HL-60 (cell line): Measurements from ENCODE around the gene LHX4.

Experiments
- DNase-seq, 2 experiments: peaks; one replicate each; pipeline ENCODE4 v3.0.0-alpha.2; 2010 to 2020; ENCODE audit warnings: low read depth in 1 of 2, low spot score in 1 of 2
- H3K27ac ChIP-seq: fragments of 250-450 bp; sonication (Bioruptor Pico); replicated peaks from 2 replicates; pipeline ENCODE4 v1.5.1; 2020; ENCODE audit warnings: mild to moderate bottlenecking, moderate library complexity
- H3K27me3 ChIP-seq: fragments of 250-450 bp; sonication (Bioruptor Pico); 2 replicates; pipeline ENCODE4 v1.5.1; 2021; ENCODE audit warnings: mild to moderate bottlenecking, moderate library complexity; ENCODE audit not compliant: insufficient read depth, poor library complexity, severe bottlenecking
- H3K4me3 ChIP-seq: replicated peaks from 2 replicates; pipeline ENCODE4 v1.5.1; 2011; ENCODE audit warnings: mild to moderate bottlenecking, control low read depth, low read length; ENCODE audit not compliant: insufficient read depth
- GABPA ChIP-seq: IDR thresholded peaks from 2 replicates; pipeline ENCODE4 v1.6.1; 2012; ENCODE audit warnings: low read depth
- POLR2AphosphoS5 ChIP-seq: IDR thresholded peaks from 2 replicates; pipeline ENCODE4 v1.6.1; 2012; ENCODE audit warnings: low read depth
- SPI1 ChIP-seq: IDR thresholded peaks from 2 replicates; pipeline ENCODE4 v1.6.1; 2012; ENCODE audit warnings: low read depth, mild to moderate bottlenecking, borderline replicate concordance
- TF ChIP-seq, protein P1 (sequence below): IDR thresholded peaks from 2 replicates; pipeline ENCODE4 v1.6.1; 2012; ENCODE audit warnings: low read depth; ENCODE audit not compliant: insufficient replicate concordance
- TF ChIP-seq, protein P2 (sequence below): IDR thresholded peaks from one replicate; pipeline ENCODE4 v1.5.1; 2011; ENCODE audit warnings: low read length, control low read depth, inconsistent platforms; ENCODE audit not compliant: insufficient read depth

LHX4 gene

GRCh38 chr1:180227861-180228647 lies 2.0 kb upstream of the LHX4 start:
- H3K4me3 ChIP-seq, result no peak overlapping the region
- no peak for DNase-seq
- TF ChIP-seq POLR2AphosphoS5 (no peak), GABPA (no peak), SPI1 (no peak)
- TF ChIP-seq, protein P1, sequence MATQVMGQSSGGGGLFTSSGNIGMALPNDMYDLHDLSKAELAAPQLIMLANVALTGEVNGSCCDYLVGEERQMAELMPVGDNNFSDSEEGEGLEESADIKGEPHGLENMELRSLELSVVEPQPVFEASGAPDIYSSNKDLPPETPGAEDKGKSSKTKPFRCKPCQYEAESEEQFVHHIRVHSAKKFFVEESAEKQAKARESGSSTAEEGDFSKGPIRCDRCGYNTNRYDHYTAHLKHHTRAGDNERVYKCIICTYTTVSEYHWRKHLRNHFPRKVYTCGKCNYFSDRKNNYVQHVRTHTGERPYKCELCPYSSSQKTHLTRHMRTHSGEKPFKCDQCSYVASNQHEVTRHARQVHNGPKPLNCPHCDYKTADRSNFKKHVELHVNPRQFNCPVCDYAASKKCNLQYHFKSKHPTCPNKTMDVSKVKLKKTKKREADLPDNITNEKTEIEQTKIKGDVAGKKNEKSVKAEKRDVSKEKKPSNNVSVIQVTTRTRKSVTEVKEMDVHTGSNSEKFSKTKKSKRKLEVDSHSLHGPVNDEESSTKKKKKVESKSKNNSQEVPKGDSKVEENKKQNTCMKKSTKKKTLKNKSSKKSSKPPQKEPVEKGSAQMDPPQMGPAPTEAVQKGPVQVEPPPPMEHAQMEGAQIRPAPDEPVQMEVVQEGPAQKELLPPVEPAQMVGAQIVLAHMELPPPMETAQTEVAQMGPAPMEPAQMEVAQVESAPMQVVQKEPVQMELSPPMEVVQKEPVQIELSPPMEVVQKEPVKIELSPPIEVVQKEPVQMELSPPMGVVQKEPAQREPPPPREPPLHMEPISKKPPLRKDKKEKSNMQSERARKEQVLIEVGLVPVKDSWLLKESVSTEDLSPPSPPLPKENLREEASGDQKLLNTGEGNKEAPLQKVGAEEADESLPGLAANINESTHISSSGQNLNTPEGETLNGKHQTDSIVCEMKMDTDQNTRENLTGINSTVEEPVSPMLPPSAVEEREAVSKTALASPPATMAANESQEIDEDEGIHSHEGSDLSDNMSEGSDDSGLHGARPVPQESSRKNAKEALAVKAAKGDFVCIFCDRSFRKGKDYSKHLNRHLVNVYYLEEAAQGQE, result no peak
- TF ChIP-seq, protein P2, sequence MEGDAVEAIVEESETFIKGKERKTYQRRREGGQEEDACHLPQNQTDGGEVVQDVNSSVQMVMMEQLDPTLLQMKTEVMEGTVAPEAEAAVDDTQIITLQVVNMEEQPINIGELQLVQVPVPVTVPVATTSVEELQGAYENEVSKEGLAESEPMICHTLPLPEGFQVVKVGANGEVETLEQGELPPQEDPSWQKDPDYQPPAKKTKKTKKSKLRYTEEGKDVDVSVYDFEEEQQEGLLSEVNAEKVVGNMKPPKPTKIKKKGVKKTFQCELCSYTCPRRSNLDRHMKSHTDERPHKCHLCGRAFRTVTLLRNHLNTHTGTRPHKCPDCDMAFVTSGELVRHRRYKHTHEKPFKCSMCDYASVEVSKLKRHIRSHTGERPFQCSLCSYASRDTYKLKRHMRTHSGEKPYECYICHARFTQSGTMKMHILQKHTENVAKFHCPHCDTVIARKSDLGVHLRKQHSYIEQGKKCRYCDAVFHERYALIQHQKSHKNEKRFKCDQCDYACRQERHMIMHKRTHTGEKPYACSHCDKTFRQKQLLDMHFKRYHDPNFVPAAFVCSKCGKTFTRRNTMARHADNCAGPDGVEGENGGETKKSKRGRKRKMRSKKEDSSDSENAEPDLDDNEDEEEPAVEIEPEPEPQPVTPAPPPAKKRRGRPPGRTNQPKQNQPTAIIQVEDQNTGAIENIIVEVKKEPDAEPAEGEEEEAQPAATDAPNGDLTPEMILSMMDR, result no peak
- peaks cover 36% of the 10 kb centered on the region for H3K27me3 ChIP-seq
- no peak overlapping the region for H3K27ac ChIP-seq

GRCh38 chr1:180228648-180229482 lies 1.2 kb upstream of the LHX4 start:
- Histone ChIP-seq H3K27ac (no peak overlapping the region), H3K27me3 (peaks cover 41% of the 10 kb centered on the region), H3K4me3 (peak overlapping the region; percentile 62)
- no peak for TF ChIP-seq GABPA
- no peak for TF ChIP-seq SPI1
- TF ChIP-seq POLR2AphosphoS5, result no peak
- TF ChIP-seq, protein P2, result no peak
- TF ChIP-seq, protein P1, result no peak
- peak in 1 of 2 experiments; percentile 29 for DNase-seq

- no peak for DNase-seq
- Histone ChIP-seq H3K27me3 (peaks cover 54% of the 10 kb centered on the region), H3K4me3 (peak overlapping the region; percentile 62), H3K27ac (no peak overlapping the region)
- TF ChIP-seq, protein P2, result no peak
- TF ChIP-seq SPI1 (no peak), POLR2AphosphoS5 (no peak), GABPA (no peak)
- TF ChIP-seq, protein P1, result no peak
Measured at GRCh38 chr1:180230416-180230790, 339 bp downstream of the LHX4 start.
